ENCODE measurements around the gene GRIA3.

- TF ChIP-seq CTCF (IDR thresholded peaks at IDR 0.05) (no peak), POLR2A (IDR thresholded peaks at IDR 0.05) (no peak)
Measured at GRCh38 chrX:123449335-123449734, 265.3 kb downstream of the GRIA3 start.

All from uterus (tissue), 2 donors.